Left kidney (tissue), 2 donors: ENCODE results near the gene WNT3A. TPM values are rescaled to one million over a fixed set of nuclear protein-coding genes. Genes with fewer than 3 reads are reported as not detected.
"Not testable (repeated sequence)": the region's sequence is repeated elsewhere in the genome, so short reads cannot be mapped to it uniquely, and the experiment has no call there.

ENCODE experiments used
- DNase-seq: peaks from one replicate; pipeline ENCODE4 v3.0.0-alpha.2; 2013
- polyA plus RNA-seq: library from polyadenylated mRNA; unstranded; fragments of 120-200 nt; gene quantifications from one replicate; pipeline ENCODE4 v1.2.1, GENCODE V29; 2013; ENCODE audit not compliant: insufficient read length

The WNT3A gene
- polyA plus RNA-seq, 1 donor = 0.07 TPM

- DNase-seq = no peak
Observed at GRCh38 chr1:228011721-228012311, 5.0 kb downstream of the WNT3A start.

- no peak for DNase-seq
Observed at GRCh38 chr1:228012555-228012954, 5.8 kb downstream of the WNT3A start.

- no peak for DNase-seq
Observed at GRCh38 chr1:228013131-228013934, 6.5 kb downstream of the WNT3A start.

- no peak for DNase-seq
Observed at GRCh38 chr1:228013935-228014930, 7.4 kb downstream of the WNT3A start.

- no peak for DNase-seq
Observed at GRCh38 chr1:228015276-228016180, 8.7 kb downstream of the WNT3A start.

- no peak for DNase-seq
Observed at GRCh38 chr1:228016181-228016510, 9.3 kb downstream of the WNT3A start.

GRCh38 chr1:228016653-228017355 lies 10.0 kb downstream of the WNT3A start:
- no peak for DNase-seq

- no peak for DNase-seq
Observed at GRCh38 chr1:228017356-228018124, 10.7 kb downstream of the WNT3A start.

- no peak for DNase-seq
Observed at GRCh38 chr1:228018125-228018398, 11.3 kb downstream of the WNT3A start.

GRCh38 chr1:228018961-228019721 lies 12.3 kb downstream of the WNT3A start:
- no peak for DNase-seq

- DNase-seq = not testable (repeated sequence)
Observed at GRCh38 chr1:228019722-228020083, 12.9 kb downstream of the WNT3A start.

GRCh38 chr1:228020686-228021354 lies 14.0 kb downstream of the WNT3A start:
- DNase-seq = no peak

GRCh38 chr1:228021355-228022030 lies 14.7 kb downstream of the WNT3A start:
- DNase-seq = no peak

- no peak for DNase-seq
Observed at GRCh38 chr1:228022571-228023293, 15.9 kb downstream of the WNT3A start.

- DNase-seq = no peak
Observed at GRCh38 chr1:228023294-228023639, 16.5 kb downstream of the WNT3A start.

GRCh38 chr1:228029281-228029680 lies 22.5 kb downstream of the WNT3A start:
- no peak for DNase-seq

GRCh38 chr1:228030451-228031201 lies 23.8 kb downstream of the WNT3A start:
- no peak for DNase-seq
